Measurements from ENCODE around the gene TPST1.

DNA sequence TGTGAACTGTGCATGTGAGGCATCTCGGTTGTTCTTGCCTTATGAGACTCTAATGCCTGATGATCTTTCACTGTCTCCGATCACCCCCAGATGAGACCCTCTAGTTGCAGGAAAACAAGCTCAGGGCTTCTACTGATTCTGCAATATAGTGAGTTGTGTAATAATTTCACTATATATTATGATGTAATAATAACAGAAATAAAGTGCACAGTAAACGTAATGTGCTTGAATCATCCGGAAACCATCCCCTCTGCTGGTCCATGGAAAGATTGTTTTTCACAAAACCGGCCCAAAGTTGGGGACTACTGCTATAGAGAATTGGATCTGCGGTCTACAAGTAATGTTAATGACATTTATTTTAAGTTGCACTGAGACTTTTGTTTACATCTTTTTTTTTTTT, 126.7 kb downstream of the TPST1 start:
- no peak for TF ChIP-seq POLR2AphosphoS5 (IDR thresholded peaks at IDR 0.05)
- TF ChIP-seq, protein P1, sequence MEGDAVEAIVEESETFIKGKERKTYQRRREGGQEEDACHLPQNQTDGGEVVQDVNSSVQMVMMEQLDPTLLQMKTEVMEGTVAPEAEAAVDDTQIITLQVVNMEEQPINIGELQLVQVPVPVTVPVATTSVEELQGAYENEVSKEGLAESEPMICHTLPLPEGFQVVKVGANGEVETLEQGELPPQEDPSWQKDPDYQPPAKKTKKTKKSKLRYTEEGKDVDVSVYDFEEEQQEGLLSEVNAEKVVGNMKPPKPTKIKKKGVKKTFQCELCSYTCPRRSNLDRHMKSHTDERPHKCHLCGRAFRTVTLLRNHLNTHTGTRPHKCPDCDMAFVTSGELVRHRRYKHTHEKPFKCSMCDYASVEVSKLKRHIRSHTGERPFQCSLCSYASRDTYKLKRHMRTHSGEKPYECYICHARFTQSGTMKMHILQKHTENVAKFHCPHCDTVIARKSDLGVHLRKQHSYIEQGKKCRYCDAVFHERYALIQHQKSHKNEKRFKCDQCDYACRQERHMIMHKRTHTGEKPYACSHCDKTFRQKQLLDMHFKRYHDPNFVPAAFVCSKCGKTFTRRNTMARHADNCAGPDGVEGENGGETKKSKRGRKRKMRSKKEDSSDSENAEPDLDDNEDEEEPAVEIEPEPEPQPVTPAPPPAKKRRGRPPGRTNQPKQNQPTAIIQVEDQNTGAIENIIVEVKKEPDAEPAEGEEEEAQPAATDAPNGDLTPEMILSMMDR (IDR thresholded peaks at IDR 0.05) = no peak
